Brain microvascular endothelial cell (primary cell): Measurements from ENCODE around the gene ATP6V1G2.

ENCODE experiments used
- DNase-seq: peaks from one replicate; pipeline ENCODE4 v3.0.0-alpha.2; 2020
- H3K27ac ChIP-seq: fragments of 250-450 bp; sonication (Bioruptor Pico); 2 replicates; pipeline ENCODE4 v1.5.1; 2020; ENCODE audit warnings: mild to moderate bottlenecking, moderate library complexity
- H3K27me3 ChIP-seq: fragments of 250-450 bp; sonication (Bioruptor Pico); replicated peaks from 2 replicates; pipeline ENCODE4 v1.5.1; 2020; ENCODE audit warnings: mild to moderate bottlenecking
- H3K36me3 ChIP-seq: fragments of 250-450 bp; sonication (Bioruptor Pico); replicated peaks from 2 replicates; pipeline ENCODE4 v1.5.1; 2020; ENCODE audit warnings: mild to moderate bottlenecking
- H3K4me3 ChIP-seq: 2 replicates; pipeline ENCODE4 v1.5.1; 2011; ENCODE audit warnings: low read depth, mild to moderate bottlenecking, control low read depth, low read length, moderate library complexity
- CTCF ChIP-seq: IDR thresholded peaks from 2 replicates; pipeline ENCODE4 v1.5.1; 2011; ENCODE audit warnings: low read depth, mild to moderate bottlenecking, moderate library complexity, low read length, control low read depth, inconsistent platforms; ENCODE audit errors: missing control alignments
- in situ Hi-C: cut with HindIII; loops from 2 replicates; pipeline ENCODE4 v1.10.0; 2017; ENCODE audit warnings: low sequenced_read_pairs, low pct_ligation_motif_present

The ATP6V1G2 gene

GRCh38 chr6:31573239-31574105 lies 27.1 kb upstream of the ATP6V1G2 start:
- no peak overlapping the region for H3K4me3 ChIP-seq
- H3K27me3 ChIP-seq: no peaks in the 10 kb centered on the region
- in situ Hi-C loops: no loop called here
- DNase-seq: no peak
- H3K27ac ChIP-seq: no peak overlapping the region
- TF ChIP-seq CTCF: no peak
- H3K36me3 ChIP-seq: no peaks in the 10 kb centered on the region

- H3K36me3 ChIP-seq: no peaks in the 10 kb centered on the region
- no peak within 1 kb of the TSS for H3K4me3 ChIP-seq
- no peak within 1 kb of the TSS for H3K27ac ChIP-seq
- DNase-seq: no peak
- TF ChIP-seq CTCF: no peak
- in situ Hi-C loops: no loop called here
- no peaks in the 10 kb centered on the region for H3K27me3 ChIP-seq
These were observed 25.9 kb upstream of the ATP6V1G2 start, which contains the start of gene LTA for GRCh38 chr6:31572041-31572911. Gene LTA (plus strand): TSS chr6:31572289. CDS start chr6:31572743, 454 bp downstream.

GRCh38 chr6:31569861-31570536 lies 23.6 kb upstream of the ATP6V1G2 start:
- no peak overlapping the region for H3K4me3 ChIP-seq
- in situ Hi-C loops: no loop called here
- H3K27ac ChIP-seq: no peak overlapping the region

GRCh38 chr6:31568537-31568961 lies 22.1 kb upstream of the ATP6V1G2 start:
- no peak for TF ChIP-seq CTCF
- Histone ChIP-seq H3K27me3 (no peaks in the 10 kb centered on the region), H3K4me3 (no peak overlapping the region), H3K27ac (no peak overlapping the region), H3K36me3 (no peaks in the 10 kb centered on the region)
- in situ Hi-C loops: no loop called here
- DNase-seq: no peak

More at GRCh38 chr6:31569861-31570536, 23.6 kb upstream of the ATP6V1G2 start:
- no peak for TF ChIP-seq CTCF
- no peak for DNase-seq
- H3K27me3 ChIP-seq: no peaks in the 10 kb centered on the region
- H3K36me3 ChIP-seq: no peaks in the 10 kb centered on the region

- H3K27ac ChIP-seq: no peak overlapping the region
- H3K36me3 ChIP-seq: no peaks in the 10 kb centered on the region
- no peaks in the 10 kb centered on the region for H3K27me3 ChIP-seq
- no peak overlapping the region for H3K4me3 ChIP-seq
- in situ Hi-C loops: no loop called here
- TF ChIP-seq CTCF: no peak
- DNase-seq: no peak
These were observed 21.3 kb upstream of the ATP6V1G2 start for GRCh38 chr6:31567531-31568370.
